DMS153 treated with DMSO at 0.1 percent for 48 hours (cell line): ENCODE measurements around the gene IAH1.
"Not testable (repeated sequence)": the region's sequence is repeated elsewhere in the genome, so short reads cannot be mapped to it uniquely, and the experiment has no call there.

ENCODE experiments used
- DNase-seq: peaks from one replicate; lab custom pipeline; 2025; ENCODE audit not compliant: unreplicated experiment; lab: John Stamatoyannopoulos, UW

The IAH1 gene

DNA sequence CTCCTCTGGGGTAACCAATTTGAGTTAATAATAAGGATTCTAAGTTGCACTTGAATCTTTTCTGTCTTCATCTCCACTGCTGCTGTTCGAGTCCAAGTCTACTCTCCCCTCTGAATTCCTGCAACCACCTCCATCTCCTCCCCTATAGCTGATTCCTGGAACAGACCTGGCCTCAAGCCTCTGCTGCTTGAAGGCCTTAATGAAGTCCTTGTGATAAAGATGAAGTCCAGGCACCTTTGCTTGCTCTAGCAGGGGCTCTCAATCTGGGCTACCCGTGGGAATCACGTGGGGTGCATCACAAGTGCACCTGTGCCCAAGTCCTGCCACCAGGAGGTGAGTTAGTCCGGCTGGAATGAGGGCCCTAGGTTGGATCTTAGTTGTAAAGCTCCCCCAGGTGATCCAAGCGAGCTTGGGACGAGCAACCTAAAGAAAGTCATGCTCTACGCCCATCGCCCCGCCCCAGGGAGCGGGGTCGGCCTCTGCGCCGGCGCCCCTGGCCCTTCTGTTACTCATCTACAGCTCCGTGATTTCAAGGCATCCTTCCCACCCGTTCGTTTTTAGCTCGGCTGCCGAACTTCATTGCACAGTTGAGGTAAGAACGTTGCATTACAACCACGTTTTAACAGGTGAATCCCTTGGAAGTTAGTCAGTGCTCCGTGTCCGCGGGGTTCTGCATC, 905 bp upstream of the IAH1 start:
- peak; percentile 39 for DNase-seq

GRCh38 chr2:9473985-9474360, 378 bp upstream of the IAH1 start:
- DNase-seq, result no peak

DNA sequence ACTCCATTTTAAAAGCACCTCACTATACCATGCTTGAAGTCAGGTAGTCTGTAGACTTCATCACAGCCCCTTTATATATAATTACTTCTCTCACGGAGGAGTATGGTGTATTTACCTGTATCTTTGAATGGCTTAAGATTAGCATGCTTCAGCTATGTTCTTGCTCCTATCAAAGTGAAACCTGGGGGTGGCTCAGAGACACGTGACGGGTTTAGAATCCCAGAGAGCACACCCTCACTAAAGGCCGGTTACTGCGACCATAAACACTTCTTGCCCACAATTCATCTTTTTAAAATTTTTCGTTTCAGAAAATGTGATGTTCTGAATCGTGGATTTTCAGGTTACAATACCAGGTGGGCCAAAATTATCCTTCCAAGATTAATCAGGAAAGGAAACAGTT, 3.6 kb downstream of the IAH1 start:
- DNase-seq, result no peak

GRCh38 chr2:9478526-9478925, 4.2 kb downstream of the IAH1 start:
- no peak for DNase-seq

GRCh38 chr2:9480157-9480556, 5.8 kb downstream of the IAH1 start:
- DNase-seq, result no peak

- no peak for DNase-seq
Measured at GRCh38 chr2:9483107-9483506, 8.8 kb downstream of the IAH1 start.

GRCh38 chr2:9484533-9484932, 10.2 kb downstream of the IAH1 start:
- DNase-seq, result no peak

DNA sequence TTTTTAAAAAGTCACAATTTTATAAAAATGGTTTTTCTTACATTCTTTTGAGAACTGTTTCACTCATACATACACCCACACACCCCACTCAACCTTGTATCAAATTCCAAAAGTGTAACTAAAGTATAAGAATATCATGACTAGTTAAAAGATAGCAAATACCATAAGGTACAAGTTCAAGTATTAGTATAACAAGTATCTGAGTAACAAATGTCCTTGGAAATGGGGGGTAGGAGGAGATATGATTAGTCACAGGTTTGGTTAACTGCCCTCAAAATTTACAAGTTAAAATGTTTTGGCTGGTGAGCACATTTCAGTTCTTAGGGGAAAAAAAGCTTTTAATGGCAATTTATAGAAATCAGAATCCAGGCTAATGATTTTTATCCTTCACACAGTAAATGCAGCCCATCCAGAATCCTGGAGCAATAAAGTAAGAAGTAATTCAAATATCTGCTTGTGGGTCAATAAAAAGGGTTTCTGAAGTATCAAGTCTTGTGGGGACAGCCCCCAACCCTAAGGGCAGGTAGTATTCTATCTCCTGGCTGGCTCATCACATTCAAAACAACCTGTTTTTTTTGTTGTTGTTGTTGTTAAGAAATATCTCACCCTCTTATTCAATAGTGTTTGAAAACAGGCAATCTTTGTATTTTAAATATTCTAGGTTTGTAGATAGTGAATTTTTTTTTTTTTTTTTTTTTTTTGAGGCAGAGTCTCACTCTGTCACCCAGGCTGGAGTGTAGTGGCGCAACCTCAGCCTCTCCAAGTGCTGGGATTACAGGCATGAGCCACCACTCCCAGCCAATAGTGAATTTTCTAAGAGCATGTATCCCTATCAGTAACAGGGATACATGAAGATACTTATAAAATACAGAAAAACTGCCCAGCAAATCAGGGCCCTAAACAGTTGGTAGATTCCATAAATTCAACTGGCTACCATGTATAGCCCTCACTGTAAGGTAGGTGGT, 14.5 kb downstream of the IAH1 start:
- DNase-seq, result no peak

DNA sequence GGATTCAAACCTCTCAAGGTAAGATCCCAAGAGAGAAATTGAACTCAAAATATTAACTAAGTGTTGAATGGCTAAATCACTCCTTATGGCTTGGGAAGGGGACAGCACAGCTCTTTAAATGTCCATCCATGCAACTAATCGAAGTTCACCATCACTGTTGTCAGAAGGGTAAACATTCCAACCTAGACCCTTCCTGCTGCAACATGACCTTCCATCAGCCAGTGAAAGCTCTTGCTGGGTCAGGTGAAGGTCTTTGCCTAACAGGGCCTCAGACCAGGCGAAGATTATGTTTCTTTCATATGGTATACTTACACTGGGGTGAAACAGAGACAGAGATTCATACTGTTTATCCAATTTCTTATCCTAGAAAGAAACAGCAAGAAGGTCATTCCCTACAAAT, 16.4 kb downstream of the IAH1 start:
- DNase-seq, result no peak

- DNase-seq, result no peak
Measured at GRCh38 chr2:9492927-9493326, 18.6 kb downstream of the IAH1 start.

DNA sequence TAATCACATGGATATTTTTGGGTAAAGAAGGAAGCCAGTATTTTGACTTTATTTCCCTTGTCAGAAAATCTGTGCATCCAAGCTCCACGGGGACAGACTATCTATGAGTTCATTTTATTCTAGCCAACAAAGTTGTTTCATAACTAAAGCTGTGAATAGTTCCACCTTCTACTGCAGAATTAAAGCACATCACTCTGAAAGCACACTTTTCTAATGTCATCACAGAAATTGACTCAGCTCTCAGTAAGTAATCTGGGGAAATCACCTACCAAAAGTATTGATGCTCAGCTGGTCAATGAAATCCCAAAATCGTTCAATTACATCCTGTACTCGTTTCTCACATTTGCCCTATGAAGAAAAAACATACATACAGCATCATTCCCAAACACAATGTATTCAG, 19.1 kb downstream of the IAH1 start:
- no peak for DNase-seq

DNA sequence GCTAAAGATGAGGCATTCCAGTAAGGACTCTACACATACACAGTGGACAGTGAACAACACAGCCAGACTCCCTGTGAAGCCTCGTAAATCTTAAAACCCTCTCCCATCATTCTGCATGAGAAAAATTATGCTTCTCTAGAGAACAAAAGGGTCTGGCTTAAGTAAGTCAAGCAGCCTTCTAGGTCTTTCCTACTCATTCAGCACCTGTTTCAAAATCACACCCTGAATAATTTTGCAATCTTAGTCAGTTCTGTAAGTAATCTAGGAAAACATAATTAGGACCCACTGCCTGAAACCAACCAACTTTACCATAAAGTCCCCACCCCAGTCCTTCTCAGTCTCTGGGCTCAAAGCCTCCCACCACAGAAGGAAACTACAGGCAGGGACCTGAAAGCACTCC, 19.7 kb downstream of the IAH1 start:
- DNase-seq, result no peak

DNA sequence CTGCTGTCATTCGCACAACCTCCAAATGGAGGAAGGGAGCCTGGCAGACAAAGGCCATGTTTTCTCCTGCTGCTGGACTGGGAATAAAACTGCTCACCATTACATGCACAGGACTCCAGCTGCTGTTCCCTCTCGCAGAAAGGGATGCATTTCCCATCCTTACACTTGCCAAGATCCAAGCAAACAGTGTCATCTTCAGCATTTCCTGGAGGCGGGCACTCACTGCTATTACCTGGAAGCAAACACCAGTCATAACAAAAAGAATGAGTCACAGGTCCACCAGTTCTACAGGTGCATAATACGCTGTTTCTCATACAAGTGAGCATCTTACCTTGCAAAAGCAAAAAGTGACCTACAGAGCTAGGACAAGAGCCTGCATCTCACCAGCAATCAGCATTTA, 22.7 kb downstream of the IAH1 start:
- peak; percentile 33 for DNase-seq

- DNase-seq, result no peak
Measured at GRCh38 chr2:9498210-9498609, 23.9 kb downstream of the IAH1 start.

GRCh38 chr2:9508931-9509330, 34.6 kb downstream of the IAH1 start:
- no peak for DNase-seq

- not testable (repeated sequence) for DNase-seq
Measured at GRCh38 chr2:9513946-9514345, 39.6 kb downstream of the IAH1 start.

GRCh38 chr2:9517118-9517782, 42.9 kb downstream of the IAH1 start:
- no peak for DNase-seq

DNA sequence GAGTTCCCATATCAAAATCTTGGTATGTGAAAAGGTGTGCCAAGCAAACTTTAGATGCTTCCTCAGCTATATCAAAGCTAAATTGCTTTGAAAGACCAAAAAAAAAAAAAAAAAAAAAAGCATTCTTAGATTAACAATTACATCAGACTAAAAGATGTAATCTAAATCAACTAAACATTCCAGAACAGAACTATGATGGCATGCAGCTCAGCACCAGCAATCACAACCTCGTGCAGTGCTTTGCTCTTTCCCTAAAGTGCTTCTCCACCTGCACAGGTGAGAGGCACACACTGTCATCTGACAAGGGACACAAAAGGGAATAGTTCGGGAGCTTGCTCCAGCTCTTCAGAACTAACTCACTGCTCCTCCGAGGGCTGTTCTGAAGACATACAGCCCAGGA, 43.8 kb downstream of the IAH1 start:
- DNase-seq, result no peak

DNA sequence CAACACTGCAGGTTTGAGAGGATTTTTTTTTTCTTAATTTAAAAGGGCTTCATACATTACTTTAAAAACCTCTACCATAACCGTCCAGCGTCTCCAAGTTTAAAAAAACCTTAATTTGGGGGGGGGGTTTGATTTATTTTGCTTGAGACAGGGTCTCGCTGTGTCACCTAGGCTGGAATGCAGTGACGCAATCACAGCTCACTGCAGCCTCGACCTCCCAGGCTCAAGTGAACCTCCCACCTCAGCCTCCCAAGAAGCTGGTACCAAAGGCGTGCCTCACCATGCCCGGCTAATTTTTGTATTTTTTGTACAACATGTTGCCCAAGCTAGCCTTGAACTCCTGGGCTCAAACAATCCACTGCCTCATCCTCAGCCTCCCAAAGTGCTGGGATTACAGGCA, 44.4 kb downstream of the IAH1 start:
- no peak for DNase-seq

DNA sequence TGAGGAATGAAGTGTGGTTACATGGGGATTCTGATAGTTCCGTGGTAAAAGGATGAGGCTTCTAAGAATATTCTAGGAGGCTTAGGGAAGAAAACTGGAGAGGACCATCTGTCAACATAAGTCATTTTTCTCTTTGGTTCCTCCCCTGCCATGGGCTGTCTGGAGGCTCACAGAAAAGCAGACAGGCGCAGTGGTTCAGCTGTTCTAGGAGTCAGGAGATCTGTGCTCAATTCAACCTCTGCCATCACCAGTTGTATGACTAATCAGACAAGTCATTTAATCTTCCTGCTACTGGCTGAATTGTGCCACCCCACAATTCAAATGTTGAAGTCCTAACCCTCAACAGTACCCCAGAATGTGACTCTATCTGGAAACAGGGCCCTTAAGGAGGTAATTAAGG, 44.9 kb downstream of the IAH1 start:
- no peak for DNase-seq

DNA sequence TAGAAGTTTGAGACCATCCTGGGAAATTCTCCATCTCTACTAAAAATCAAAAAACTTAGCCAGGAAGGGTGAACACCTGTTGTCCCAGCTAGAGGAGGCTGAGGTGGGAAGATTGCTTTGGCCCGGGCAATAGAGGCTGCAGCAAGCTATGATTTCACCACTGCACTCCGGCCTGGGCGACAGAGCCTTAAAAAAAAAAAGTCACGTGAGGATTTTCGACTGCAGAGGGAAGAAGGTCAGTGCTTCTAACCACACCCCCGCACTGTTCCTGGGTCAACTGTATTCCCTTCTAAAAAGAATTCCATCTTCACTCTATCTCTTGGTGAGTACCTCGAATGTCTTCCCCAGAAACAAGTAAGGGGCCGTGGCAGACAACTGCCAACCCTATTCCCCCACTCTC, 49.9 kb downstream of the IAH1 start:
- DNase-seq, result no peak

GRCh38 chr2:9525266-9525665, 50.9 kb downstream of the IAH1 start:
- no peak for DNase-seq
